CD14-positive monocyte (primary cell): ENCODE results near the gene HIPK3. TPM values are rescaled to one million over a fixed set of nuclear protein-coding genes. Genes with fewer than 3 reads are reported as not detected.
A peak's percentile ranks its signal among the peaks of the same experiment; 100 is the strongest.
"Not testable (repeated sequence)": the region's sequence is repeated elsewhere in the genome, so short reads cannot be mapped to it uniquely, and the experiment has no call there.

ENCODE experiments used
- DNase-seq, 3 donors: peaks; one replicate each; pipeline ENCODE4 v3.0.0-alpha.2; 2011 to 2022
- H2AFZ ChIP-seq: 2 replicates; pipeline ENCODE4 v1.6.0; 2012; ENCODE audit warnings: mild to moderate bottlenecking, low read depth, low read length, inconsistent platforms; ENCODE audit not compliant: insufficient read depth, poor library complexity, severe bottlenecking
- H3K27ac ChIP-seq, 2 donors: 1 replicate in 1 of 2; 2 replicates in 1 of 2; pipeline ENCODE4 v1.5.1; 2012 to 2013; ENCODE audit warnings: low read length in 2 of 2, control low read depth in 1 of 2, inconsistent platforms in 1 of 2, low read depth in 1 of 2, mild to moderate bottlenecking in 1 of 2
- H3K27me3 ChIP-seq, 2 donors: one replicate each; pipeline versions ENCODE4 v1.6.0 to v1.6.1; 2011 to 2013; ENCODE audit warnings: low read length in 2 of 2; ENCODE audit not compliant: control insufficient read depth in 2 of 2, insufficient read depth in 2 of 2
- H3K36me3 ChIP-seq, 2 donors: replicated peaks in 1 of 2; 1 replicate in 1 of 2; 2 replicates in 1 of 2; pipeline versions ENCODE4 v1.5.1 to v1.6.1; 2012 to 2013; ENCODE audit warnings: low read length in 2 of 2, control low read depth in 1 of 2, inconsistent platforms in 1 of 2, mild to moderate bottlenecking in 1 of 2; ENCODE audit not compliant: insufficient read depth in 2 of 2, control insufficient read depth in 1 of 2
- H3K4me1 ChIP-seq, 2 donors: 1 replicate in 1 of 2; 2 replicates in 1 of 2; pipeline versions ENCODE4 v1.5.1 to v1.6.1; 2012 to 2013; ENCODE audit warnings: low read length in 2 of 2, control low read depth in 1 of 2, inconsistent platforms in 1 of 2, mild to moderate bottlenecking in 1 of 2, moderate library complexity in 1 of 2; ENCODE audit not compliant: insufficient read depth in 2 of 2, control insufficient read depth in 1 of 2
- H3K4me2 ChIP-seq: replicated peaks from 2 replicates; pipeline ENCODE3; 2012; ENCODE audit warnings: low read length, moderate library complexity, mild to moderate bottlenecking; ENCODE audit not compliant: poor library complexity, severe bottlenecking; ENCODE audit errors: extremely low read depth
- H3K4me3 ChIP-seq, 3 experiments: fragments of 200-600 bp in 1 of 3; sonication (generic) in 1 of 3; replicated peaks in 1 of 3; 1 replicate in 2 of 3; 2 replicates in 1 of 3; pipeline ENCODE4 v1.5.1; 2011 to 2013; ENCODE audit warnings: low read length in 3 of 3, mild to moderate bottlenecking in 3 of 3, control low read depth in 2 of 3, low read depth in 2 of 3, inconsistent platforms in 1 of 3, moderate library complexity in 1 of 3
- H3K79me2 ChIP-seq: 2 replicates; pipeline ENCODE4 v1.6.0; 2012; ENCODE audit warnings: mild to moderate bottlenecking, control low read depth, inconsistent platforms, low read length, moderate library complexity; ENCODE audit not compliant: insufficient read depth
- H3K9ac ChIP-seq: 2 replicates; pipeline ENCODE4 v1.6.0; 2017; ENCODE audit warnings: low read length, mild to moderate bottlenecking; ENCODE audit not compliant: insufficient read depth, poor library complexity, severe bottlenecking
- H3K9me3 ChIP-seq, 2 donors: replicated peaks in 1 of 2; 1 replicate in 1 of 2; 2 replicates in 1 of 2; pipeline versions ENCODE4 v1.5.1 to v1.6.1; 2012 to 2013; ENCODE audit warnings: low read length in 2 of 2, control low read depth in 1 of 2; ENCODE audit not compliant: control insufficient read depth in 1 of 2, insufficient read depth in 1 of 2
- H4K20me1 ChIP-seq: 2 replicates; pipeline ENCODE4 v1.6.0; 2012; ENCODE audit warnings: mild to moderate bottlenecking, low read length, control low read depth, moderate library complexity; ENCODE audit not compliant: insufficient read depth
- H3K27ac Mint-ChIP-seq, 7 donors: one replicate each; pipeline ENCODE4 v1.8.0; 2020; ENCODE audit warnings: mild to moderate bottlenecking in 7 of 7, mixed read lengths in 7 of 7, moderate library complexity in 6 of 7, inconsistent platforms in 2 of 7
- H3K27me3 Mint-ChIP-seq, 3 donors: one replicate each; pipeline ENCODE4 v1.8.0; 2021 to 2022; ENCODE audit warnings: low read depth in 3 of 3, mild to moderate bottlenecking in 3 of 3, mixed read lengths in 3 of 3, moderate library complexity in 3 of 3, inconsistent platforms in 1 of 3
- H3K36me3 Mint-ChIP-seq, 2 donors: one replicate each; pipeline ENCODE4 v1.8.0; 2020; ENCODE audit warnings: mixed read lengths in 2 of 2, inconsistent platforms in 1 of 2, mild to moderate bottlenecking in 1 of 2
- H3K4me1 Mint-ChIP-seq: one replicate; pipeline ENCODE4 v1.8.0; 2020; ENCODE audit warnings: mild to moderate bottlenecking, mixed read lengths
- H3K4me3 Mint-ChIP-seq, 2 donors: one replicate each; pipeline ENCODE4 v1.8.0; 2020; ENCODE audit warnings: mild to moderate bottlenecking in 2 of 2, mixed read lengths in 2 of 2, moderate library complexity in 1 of 2
- H3K9me3 Mint-ChIP-seq, 7 donors: one replicate each; pipeline ENCODE4 v1.8.0; 2020 to 2022; ENCODE audit warnings: mixed read lengths in 7 of 7, mild to moderate bottlenecking in 6 of 7, moderate library complexity in 6 of 7, inconsistent platforms in 2 of 7
- WGBS: methylation state at CpG from one replicate; pipeline ENCODE4 v1.1.5; 2013; ENCODE audit warnings: missing lambda C conversion rate; ENCODE audit not compliant: insufficient coverage; 5-methylcytosine and 5-hydroxymethylcytosine counted together
- intact Hi-C, 2 donors: fragments of 100-400 bp; cut with micrococcal nuclease; formaldehyde crosslinking; loops; one replicate each; pipeline versions ENCODE4 v1.15.0 to v1.15.1; 2023
- polyA plus RNA-seq, 3 donors: library from polyadenylated mRNA; depleted of rRNA in 1 of 3; unstranded in 2 of 3; stranded (reverse) in 1 of 3; fragments of 300-500 nt in 2 of 3; fragments of >200 nt in 1 of 3; fragmentation: Illumina TruSeq in 2 of 3; gene quantifications; 1 replicate in 2 of 3; 2 replicates in 1 of 3; pipeline ENCODE4 v1.2.3, GENCODE V29; 2012 to 2021
- TF ChIP-seq, protein P1 (sequence below): fragments of 200-600 bp; IDR thresholded peaks from one replicate; pipeline ENCODE4 v1.8.0; 2022; ENCODE audit warnings: antibody characterized with exemption, mild to moderate bottlenecking

Gene HIPK3
- polyA plus RNA-seq, 3 donors: 62.0 to 68.6 (median 63.5) TPM

DNA sequence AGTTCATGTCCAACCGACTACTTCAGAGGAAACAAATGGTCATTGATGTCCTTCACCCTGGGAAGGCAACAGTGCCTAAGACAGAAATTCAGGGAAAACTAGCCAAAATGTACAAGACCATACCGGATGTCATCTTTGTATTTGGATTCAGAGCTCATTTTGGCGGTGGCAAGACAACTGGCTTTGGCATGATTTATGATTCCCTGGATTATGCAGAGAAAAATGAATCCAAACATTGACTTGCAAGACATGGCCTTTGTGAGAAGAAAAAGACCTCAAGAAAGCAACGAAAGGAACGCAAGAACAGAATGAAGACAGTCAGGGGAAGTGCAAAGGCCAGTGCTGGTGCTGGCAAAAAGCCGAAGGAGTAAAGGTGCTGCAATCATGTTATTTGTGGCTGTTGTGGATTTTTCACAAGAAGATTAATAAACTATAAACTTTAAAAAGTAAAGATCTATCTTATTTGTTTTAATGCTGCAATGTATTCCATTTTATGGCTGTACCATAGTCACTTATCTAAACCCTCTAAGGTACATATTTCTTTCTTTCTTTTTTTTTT lies 20.1 kb upstream of the HIPK3 start:
- Histone ChIP-seq H3K9me3 (no peaks in the 10 kb centered on the region), H3K79me2 (no peaks in the 10 kb centered on the region), H2AFZ (no peak overlapping the region), H3K36me3 (no peaks in the 10 kb centered on the region), H3K9ac (no peak overlapping the region), H3K4me3 (no peak overlapping the region), H3K4me1 (peaks cover 20 to 23% of the 10 kb centered on the region in 2 donors), H3K27me3 (no peaks in the 10 kb centered on the region), H3K27ac (no peak overlapping the region), H4K20me1 (no peaks in the 10 kb centered on the region), H3K4me2 (no peak overlapping the region)
- TF ChIP-seq, protein P1, sequence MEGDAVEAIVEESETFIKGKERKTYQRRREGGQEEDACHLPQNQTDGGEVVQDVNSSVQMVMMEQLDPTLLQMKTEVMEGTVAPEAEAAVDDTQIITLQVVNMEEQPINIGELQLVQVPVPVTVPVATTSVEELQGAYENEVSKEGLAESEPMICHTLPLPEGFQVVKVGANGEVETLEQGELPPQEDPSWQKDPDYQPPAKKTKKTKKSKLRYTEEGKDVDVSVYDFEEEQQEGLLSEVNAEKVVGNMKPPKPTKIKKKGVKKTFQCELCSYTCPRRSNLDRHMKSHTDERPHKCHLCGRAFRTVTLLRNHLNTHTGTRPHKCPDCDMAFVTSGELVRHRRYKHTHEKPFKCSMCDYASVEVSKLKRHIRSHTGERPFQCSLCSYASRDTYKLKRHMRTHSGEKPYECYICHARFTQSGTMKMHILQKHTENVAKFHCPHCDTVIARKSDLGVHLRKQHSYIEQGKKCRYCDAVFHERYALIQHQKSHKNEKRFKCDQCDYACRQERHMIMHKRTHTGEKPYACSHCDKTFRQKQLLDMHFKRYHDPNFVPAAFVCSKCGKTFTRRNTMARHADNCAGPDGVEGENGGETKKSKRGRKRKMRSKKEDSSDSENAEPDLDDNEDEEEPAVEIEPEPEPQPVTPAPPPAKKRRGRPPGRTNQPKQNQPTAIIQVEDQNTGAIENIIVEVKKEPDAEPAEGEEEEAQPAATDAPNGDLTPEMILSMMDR: no peak
- H3K4me3 Mint-ChIP-seq: no peak overlapping the region
- intact Hi-C loops: no loop called here
- H3K4me1 Mint-ChIP-seq: peaks cover 10% of the 10 kb centered on the region
- peak overlapping the region in 1 of 7 donors; percentile 50 for H3K27ac Mint-ChIP-seq
- H3K36me3 Mint-ChIP-seq: no peaks in the 10 kb centered on the region
- DNase-seq: no peak
- 89% methylated on average over 5 of the region's 6 CpGs for WGBS
- H3K27me3 Mint-ChIP-seq: peaks cover 0 to 2% (median 0%) of the 10 kb centered on the region in 3 donors
- H3K9me3 Mint-ChIP-seq: peaks cover 0 to 6% (median 0%) of the 10 kb centered on the region in 7 donors

DNA sequence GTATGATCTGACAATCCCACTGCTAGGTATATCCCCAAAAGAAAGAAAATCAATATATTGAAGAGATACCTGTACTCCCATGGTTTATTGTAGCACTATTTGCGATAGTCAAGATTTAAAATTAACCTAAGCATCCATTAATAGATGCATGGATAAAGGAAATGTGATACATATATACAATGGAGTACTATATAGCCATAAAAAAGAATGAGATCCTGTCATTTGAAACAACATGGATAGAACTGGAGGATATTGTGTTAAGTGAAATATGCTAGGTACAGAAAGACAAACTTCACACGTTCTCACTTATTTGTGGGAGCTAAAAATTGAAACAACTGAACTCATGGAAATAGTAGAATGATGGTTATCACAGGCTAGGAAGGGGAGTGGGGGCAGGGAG lies 14.6 kb upstream of the HIPK3 start:
- no peak for DNase-seq
- peaks cover 0 to 2% (median 0%) of the 10 kb centered on the region in 3 donors for H3K27me3 Mint-ChIP-seq

DNA sequence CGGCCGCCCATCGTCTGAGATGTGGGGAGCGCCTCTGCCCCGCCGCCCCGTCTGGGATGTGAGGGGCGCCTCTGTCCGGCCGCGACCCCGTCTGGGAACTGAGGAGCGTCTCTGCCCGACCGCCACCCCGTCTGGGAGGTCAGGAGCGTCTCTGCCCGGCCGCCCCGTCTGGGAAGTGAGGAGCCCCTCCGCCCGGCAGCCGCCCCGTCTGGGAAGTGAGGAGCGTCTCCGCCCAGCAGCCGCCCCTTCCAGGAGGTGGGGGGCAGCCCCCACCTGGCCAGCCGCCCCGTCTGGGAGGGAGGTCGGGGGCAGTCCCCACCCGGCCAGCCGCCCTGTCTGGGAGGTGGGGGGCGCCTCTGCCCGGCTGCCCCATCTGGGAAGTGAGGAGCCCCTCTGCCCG lies 13.5 kb upstream of the HIPK3 start:
- H2AFZ ChIP-seq, H3K36me3 ChIP-seq, H3K27me3 ChIP-seq, H3K9me3 ChIP-seq, H3K27ac ChIP-seq, H3K4me2 ChIP-seq, DNase-seq, H3K27me3 Mint-ChIP-seq, H3K4me1 ChIP-seq, H3K9ac ChIP-seq, H3K4me1 Mint-ChIP-seq, H4K20me1 ChIP-seq, intact Hi-C loops, H3K79me2 ChIP-seq, H3K4me3 Mint-ChIP-seq, H3K27ac Mint-ChIP-seq, H3K4me3 ChIP-seq, H3K36me3 Mint-ChIP-seq: not testable (repeated sequence)
- H3K9me3 Mint-ChIP-seq: peaks cover 0 to 17% (median 7%) of the 10 kb centered on the region in 7 donors
- WGBS: 97% methylated on average over 21 of the region's 35 CpGs

More for the DNA sequence above, 14.6 kb upstream of the HIPK3 start:
- 100% methylated on average over 1 of the region's 2 CpGs for WGBS
- no peak overlapping the region for H2AFZ ChIP-seq
- no peak overlapping the region for H3K4me3 ChIP-seq
- Mint-ChIP-seq H3K27ac (peak overlapping the region in 1 of 7 donors; percentile 52), H3K9me3 (peaks cover 0 to 17% (median 7%) of the 10 kb centered on the region in 7 donors), H3K4me3 (no peak overlapping the region), H3K4me1 (no peaks in the 10 kb centered on the region), H3K36me3 (no peaks in the 10 kb centered on the region)
- H3K79me2 ChIP-seq: no peaks in the 10 kb centered on the region
- TF ChIP-seq, protein P1: no peak
- no peaks in the 10 kb centered on the region for H3K36me3 ChIP-seq
- H3K9me3 ChIP-seq: peaks cover 3 to 4% of the 10 kb centered on the region in 2 donors
- no peak overlapping the region for H3K4me2 ChIP-seq
- intact Hi-C loops: no loop called here
- no peaks in the 10 kb centered on the region for H4K20me1 ChIP-seq
- no peak overlapping the region for H3K9ac ChIP-seq
- H3K4me1 ChIP-seq: no peaks in the 10 kb centered on the region
- no peak overlapping the region for H3K27ac ChIP-seq
- no peaks in the 10 kb centered on the region for H3K27me3 ChIP-seq
